GM19324 (cell line): ENCODE data around the gene PSD.

Experiments used
- ATAC-seq: cut with Tn5 transposase; IDR thresholded peaks from one replicate; pipeline ENCODE4 v1.9.1; 2021; ENCODE audit warnings: mild to moderate bottlenecking, moderate library complexity; ENCODE audit not compliant: unreplicated experiment, low FRiP score

Gene PSD

GRCh38 chr10:102449321-102450123 lies 30.9 kb upstream of the PSD start:
- ATAC-seq: peak; percentile 28

- no peak for ATAC-seq
Measured at GRCh38 chr10:102444851-102445250, 26.3 kb upstream of the PSD start.

- no peak for ATAC-seq
Measured at GRCh38 chr10:102438374-102438773, 19.8 kb upstream of the PSD start.

GRCh38 chr10:102437515-102437914 lies 18.9 kb upstream of the PSD start:
- ATAC-seq: no peak

- ATAC-seq: no peak
Measured at GRCh38 chr10:102436312-102436711, 17.7 kb upstream of the PSD start.

GRCh38 chr10:102435529-102436233 lies 17.1 kb upstream of the PSD start:
- ATAC-seq: no peak

- no peak for ATAC-seq
Measured at GRCh38 chr10:102435133-102435497, 16.5 kb upstream of the PSD start.

- no peak for ATAC-seq
Measured at GRCh38 chr10:102434394-102435132, 16.0 kb upstream of the PSD start.

GRCh38 chr10:102433619-102434046 lies 15.0 kb upstream of the PSD start:
- ATAC-seq: no peak

- peak; percentile 84 for ATAC-seq
Measured at GRCh38 chr10:102432162-102432950, 13.8 kb upstream of the PSD start, which contains the start of gene CUEDC2. Gene CUEDC2, minus strand, starts transcription at chr10:102432574. Its CDS starts 7,386 bp downstream, at chr10:102425188.

GRCh38 chr10:102431452-102432124 lies 13.0 kb upstream of the PSD start:
- no peak for ATAC-seq

- no peak for ATAC-seq
Measured at GRCh38 chr10:102429468-102429867, 10.9 kb upstream of the PSD start.

GRCh38 chr10:102426803-102427287 lies 8.3 kb upstream of the PSD start:
- ATAC-seq: no peak

GRCh38 chr10:102425444-102425843 lies 6.9 kb upstream of the PSD start:
- ATAC-seq: no peak

GRCh38 chr10:102424916-102425315 lies 6.3 kb upstream of the PSD start:
- ATAC-seq: no peak

- no peak for ATAC-seq
Measured at GRCh38 chr10:102424145-102424544, 5.6 kb upstream of the PSD start.

- ATAC-seq: no peak
Measured at GRCh38 chr10:102423372-102423968, 4.9 kb upstream of the PSD start.

GRCh38 chr10:102422545-102423129 lies 4.1 kb upstream of the PSD start:
- no peak for ATAC-seq
